NCI-H446 (cell line): Measurements from ENCODE around the gene DOCK10.
"Not testable (repeated sequence)": the region's sequence is repeated elsewhere in the genome, so short reads cannot be mapped to it uniquely, and the experiment has no call there.

Source experiments
- DNase-seq, 2 experiments: peaks; one replicate each; lab custom pipeline; 2025; lab: John Stamatoyannopoulos, UW

Gene DOCK10

GRCh38 chr2:224946895-224947294, 95.4 kb downstream of the DOCK10 start:
- no peak for DNase-seq

GRCh38 chr2:224944707-224945547, 97.3 kb downstream of the DOCK10 start:
- no peak for DNase-seq

GRCh38 chr2:224943601-224944041, 98.6 kb downstream of the DOCK10 start:
- DNase-seq: not testable (repeated sequence)

- no peak for DNase-seq
Measured at GRCh38 chr2:224941960-224942359, 100.3 kb downstream of the DOCK10 start.

- no peak for DNase-seq
Measured at GRCh38 chr2:224940618-224941017, 101.7 kb downstream of the DOCK10 start.

- DNase-seq: no peak
Measured at GRCh38 chr2:224938651-224939182, 103.6 kb downstream of the DOCK10 start.

- DNase-seq: no peak
Measured at GRCh38 chr2:224937887-224938286, 104.4 kb downstream of the DOCK10 start.

- peak; percentile 39 to 50 for DNase-seq
Measured at GRCh38 chr2:224934526-224935188, 107.6 kb downstream of the DOCK10 start.

GRCh38 chr2:224933431-224933830, 108.8 kb downstream of the DOCK10 start:
- no peak for DNase-seq

- no peak for DNase-seq
Measured at GRCh38 chr2:224932522-224932921, 109.7 kb downstream of the DOCK10 start.

GRCh38 chr2:224931956-224932355, 110.3 kb downstream of the DOCK10 start:
- no peak for DNase-seq

- no peak for DNase-seq
Measured at GRCh38 chr2:224930990-224931389, 111.3 kb downstream of the DOCK10 start.

- DNase-seq: no peak
Measured at GRCh38 chr2:224930124-224930523, 112.1 kb downstream of the DOCK10 start.

GRCh38 chr2:224929512-224929911, 112.8 kb downstream of the DOCK10 start:
- DNase-seq: no peak

GRCh38 chr2:224927646-224928173, 114.6 kb downstream of the DOCK10 start:
- no peak for DNase-seq

GRCh38 chr2:224927011-224927410, 115.3 kb downstream of the DOCK10 start:
- no peak for DNase-seq

- no peak for DNase-seq
Measured at GRCh38 chr2:224925810-224926100, 116.5 kb downstream of the DOCK10 start.

- DNase-seq: no peak
Measured at GRCh38 chr2:224925061-224925809, 117.0 kb downstream of the DOCK10 start.

- DNase-seq: no peak
Measured at GRCh38 chr2:224924631-224925030, 117.6 kb downstream of the DOCK10 start.

GRCh38 chr2:224922142-224922727, 120.0 kb downstream of the DOCK10 start:
- no peak for DNase-seq

GRCh38 chr2:224919472-224920110, 122.7 kb downstream of the DOCK10 start:
- no peak for DNase-seq
